Sigmoid colon (tissue), 7 donors: ENCODE data around the gene GPHN. TPM values are rescaled to one million over a fixed set of nuclear protein-coding genes. Genes with fewer than 3 reads are reported as not detected.

Source experiments
- DNase-seq: peaks from one replicate; pipeline ENCODE4 v3.0.0-alpha.2; 2019
- H3K27ac ChIP-seq, 4 donors: fragments of 200-600 bp; sonication (generic); one replicate each; pipeline ENCODE4 v1.5.1; 2016 to 2019; ENCODE audit warnings: mild to moderate bottlenecking in 1 of 4
- H3K27me3 ChIP-seq, 3 donors: fragments of 200-600 bp; sonication (generic); one replicate each; pipeline ENCODE4 v1.5.1; 2019; ENCODE audit warnings: mild to moderate bottlenecking in 1 of 3
- H3K36me3 ChIP-seq, 4 donors: fragments of 200-600 bp; sonication (generic); one replicate each; pipeline ENCODE4 v1.5.1; 2016 to 2019
- H3K4me1 ChIP-seq, 4 donors: fragments of 200-600 bp; sonication (generic); one replicate each; pipeline ENCODE4 v1.5.1; 2017 to 2019
- H3K4me3 ChIP-seq, 4 donors: fragments of 200-600 bp; sonication (generic); one replicate each; pipeline ENCODE4 v1.5.1; 2017 to 2019; ENCODE audit warnings: mild to moderate bottlenecking in 2 of 4, moderate library complexity in 1 of 4
- H3K9me3 ChIP-seq, 4 donors: fragments of 200-600 bp in 3 of 4; sonication (generic) in 3 of 4; one replicate each; pipeline versions ENCODE4 v1.5.1 to v1.6.1; 2013 to 2019
- CTCF ChIP-seq, 4 experiments: fragments of 450-650 bp in 3 of 4; fragments of 200-600 bp in 1 of 4; IDR thresholded peaks; one replicate each; pipeline ENCODE4 v1.5.1; 2016 to 2019; ENCODE audit warnings: antibody characterized with exemption in 4 of 4, mild to moderate bottlenecking in 3 of 4, moderate library complexity in 2 of 4
- EP300 ChIP-seq, 4 donors: sonication (generic); formaldehyde crosslinking; IDR thresholded peaks; one replicate each; pipeline ENCODE4 v1.6.1; 2017; ENCODE audit warnings: antibody characterized with exemption in 4 of 4
- POLR2A ChIP-seq, 2 donors: fragments of 450-650 bp; IDR thresholded peaks; one replicate each; pipeline ENCODE4 v1.6.1; 2016; ENCODE audit warnings: antibody characterized with exemption in 2 of 2, mild to moderate bottlenecking in 2 of 2, moderate library complexity in 2 of 2
- POLR2AphosphoS5 ChIP-seq, 4 donors: sonication (generic); formaldehyde crosslinking; IDR thresholded peaks; one replicate each; pipeline ENCODE4 v1.6.1; 2017; ENCODE audit warnings: antibody characterized with exemption in 4 of 4
- WGBS, 2 donors: extraction: QIAGEN DNeasy Blood & Tissue Kit; methylation state at CpG; one replicate each; pipeline ENCODE4 v1.1.7; 2013; 5-methylcytosine and 5-hydroxymethylcytosine counted together
- intact Hi-C: fragments of 100-400 bp; cut with DNase I; formaldehyde crosslinking; loops from one replicate; pipeline ENCODE4 v1.15.1; 2023
- polyA plus RNA-seq, 3 donors: library from polyadenylated mRNA; stranded (reverse); fragments of 200-250 nt; gene quantifications; one replicate each; pipeline ENCODE4 v1.2.3, GENCODE V29; 2013
- total RNA-seq, 4 donors: library from RNA; depleted of rRNA; stranded (reverse); fragments of >200 nt; gene quantifications; one replicate each; pipeline ENCODE4 v1.1.0, GENCODE V29; 2016
- donor health status: healthy with polysubstance abuse.
- donor health status: Bipolar disorder and iron deficiency.
- donor health status: healthy.

The GPHN gene
- total and polyA plus RNA-seq, 7 donors: 5.4 to 20.3 (median 14.1) TPM

- no peak overlapping the region for H3K27ac ChIP-seq
- DNase-seq: no peak
- intact Hi-C loops: no loop called here
Observed at GRCh38 chr14:66758031-66758613, 250.2 kb downstream of the GPHN start.

GRCh38 chr14:66772146-66772545 lies 264.2 kb downstream of the GPHN start:
- intact Hi-C loops: no loop called here

More at GRCh38 chr14:66758031-66758613, 250.2 kb downstream of the GPHN start:
- H3K4me3 ChIP-seq: no peak overlapping the region
- no peaks in the 10 kb centered on the region for H3K27me3 ChIP-seq
- WGBS, 2 donors: 85 to 91% methylated on average over 6 of the region's 6 CpGs
- no peak for TF ChIP-seq EP300 (IDR thresholded peaks at IDR 0.05)
- no peak for TF ChIP-seq CTCF (IDR thresholded peaks at IDR 0.05)
- no peak for TF ChIP-seq POLR2AphosphoS5 (IDR thresholded peaks at IDR 0.05)
- TF ChIP-seq POLR2A (IDR thresholded peaks at IDR 0.05): no peak
- no peaks in the 10 kb centered on the region for H3K9me3 ChIP-seq
- peaks cover 0 to 14% (median 4%) of the 10 kb centered on the region in 4 donors for H3K4me1 ChIP-seq
- no peaks in the 10 kb centered on the region for H3K36me3 ChIP-seq

GRCh38 chr14:66782853-66783252 lies 274.9 kb downstream of the GPHN start:
- 95 to 96% methylated on average over 1 of the region's 1 CpG for WGBS, 2 donors
- no peak for TF ChIP-seq CTCF (IDR thresholded peaks at IDR 0.05)
- no peak for TF ChIP-seq EP300 (IDR thresholded peaks at IDR 0.05)
- no peak for TF ChIP-seq POLR2A (IDR thresholded peaks at IDR 0.05)
- TF ChIP-seq POLR2AphosphoS5 (IDR thresholded peaks at IDR 0.05): no peak
- Histone ChIP-seq H3K27ac (no peak overlapping the region), H3K36me3 (no peaks in the 10 kb centered on the region), H3K27me3 (no peaks in the 10 kb centered on the region), H3K9me3 (no peaks in the 10 kb centered on the region), H3K4me1 (no peaks in the 10 kb centered on the region), H3K4me3 (no peak overlapping the region)
- DNase-seq: no peak
- intact Hi-C loops: no loop called here

More at GRCh38 chr14:66772146-66772545, 264.2 kb downstream of the GPHN start:
- no peaks in the 10 kb centered on the region for H3K27me3 ChIP-seq
- H3K36me3 ChIP-seq: no peaks in the 10 kb centered on the region
- no peak for TF ChIP-seq POLR2A (IDR thresholded peaks at IDR 0.05)
- H3K27ac ChIP-seq: no peak overlapping the region
- no peak overlapping the region for H3K4me3 ChIP-seq
- no peak for DNase-seq
- no peaks in the 10 kb centered on the region for H3K4me1 ChIP-seq
- H3K9me3 ChIP-seq: no peaks in the 10 kb centered on the region
- WGBS, 2 donors: 89 to 91% methylated on average over 2 of the region's 2 CpGs

- no peaks in the 10 kb centered on the region for H3K4me1 ChIP-seq
- TF ChIP-seq CTCF (IDR thresholded peaks at IDR 0.05) (no peak), POLR2A (IDR thresholded peaks at IDR 0.05) (no peak), POLR2AphosphoS5 (IDR thresholded peaks at IDR 0.05) (no peak), EP300 (IDR thresholded peaks at IDR 0.05) (no peak)
- no peaks in the 10 kb centered on the region for H3K36me3 ChIP-seq
- intact Hi-C loops: no loop called here
- no peak overlapping the region for H3K27ac ChIP-seq
- H3K4me3 ChIP-seq: no peak overlapping the region
- 97 to 100% methylated on average over 1 of the region's 1 CpG for WGBS, 2 donors
- H3K27me3 ChIP-seq: no peaks in the 10 kb centered on the region
- DNase-seq: no peak
- H3K9me3 ChIP-seq: peaks cover 0 to 6% (median 1%) of the 10 kb centered on the region in 4 donors
Observed at GRCh38 chr14:66790101-66790500, 282.2 kb downstream of the GPHN start.

GRCh38 chr14:66802962-66803361 lies 295.0 kb downstream of the GPHN start:
- Histone ChIP-seq H3K9me3 (peaks cover 0 to 3% (median 0%) of the 10 kb centered on the region in 4 donors), H3K27ac (no peak overlapping the region), H3K27me3 (no peaks in the 10 kb centered on the region), H3K4me1 (no peaks in the 10 kb centered on the region), H3K4me3 (no peak overlapping the region), H3K36me3 (no peaks in the 10 kb centered on the region)
- WGBS, 2 donors: 92 to 95% methylated on average over 4 of the region's 4 CpGs
- TF ChIP-seq CTCF (IDR thresholded peaks at IDR 0.05) (no peak), POLR2A (IDR thresholded peaks at IDR 0.05) (no peak), EP300 (IDR thresholded peaks at IDR 0.05) (no peak), POLR2AphosphoS5 (IDR thresholded peaks at IDR 0.05) (no peak)
- intact Hi-C loops: no loop called here
- no peak for DNase-seq
